HUES48 (cell line): ENCODE measurements around the gene ARHGEF7.

ENCODE experiments used
- H3K27ac ChIP-seq: one replicate; pipeline ENCODE4 v1.7.0; 2013; ENCODE audit warnings: low read depth, low read length, inconsistent platforms
- H3K27me3 ChIP-seq: 2 replicates; pipeline ENCODE4 v1.6.1; 2013; ENCODE audit warnings: mild to moderate bottlenecking, low read length; ENCODE audit not compliant: control insufficient read depth, insufficient read depth
- H3K36me3 ChIP-seq: 2 replicates; pipeline ENCODE4 v1.6.1; 2013; ENCODE audit warnings: low read length; ENCODE audit not compliant: control insufficient read depth, insufficient read depth
- H3K4me1 ChIP-seq: 2 replicates; pipeline ENCODE4 v1.6.1; 2013; ENCODE audit warnings: mild to moderate bottlenecking, low read length; ENCODE audit not compliant: control insufficient read depth, insufficient read depth
- H3K4me3 ChIP-seq: 2 replicates; pipeline ENCODE4 v1.5.1; 2013; ENCODE audit warnings: mild to moderate bottlenecking, low read depth, low read length
- H3K9ac ChIP-seq: 2 replicates; pipeline ENCODE4 v1.6.1; 2013; ENCODE audit warnings: mild to moderate bottlenecking, low read depth, low read length, moderate library complexity
- H3K9me3 ChIP-seq: 2 replicates; pipeline ENCODE4 v1.6.1; 2013; ENCODE audit warnings: low read length; ENCODE audit not compliant: control insufficient read depth, insufficient read depth

ARHGEF7 gene

DNA sequence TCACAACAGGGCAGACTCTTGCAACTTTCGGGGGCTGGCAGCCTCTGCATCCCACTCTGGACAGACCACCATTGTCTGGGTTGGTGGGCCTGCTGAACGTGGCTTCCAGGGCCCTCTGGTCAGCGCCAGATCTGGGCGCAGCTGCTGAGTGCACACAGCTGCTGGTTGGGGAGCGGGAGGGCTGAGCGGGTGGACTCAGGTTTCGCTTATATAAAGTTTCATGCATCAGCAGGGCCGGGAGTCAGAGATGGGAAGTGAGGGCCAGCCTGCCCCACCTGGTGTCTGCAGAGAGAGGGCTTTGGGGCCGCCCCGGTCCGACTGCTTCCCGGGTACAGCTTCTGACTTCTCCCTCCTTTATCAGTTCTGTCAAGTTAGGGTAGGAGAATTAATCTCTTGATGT, 6.9 kb downstream of the ARHGEF7 start:
- Histone ChIP-seq H3K27me3 (peaks cover 13% of the 10 kb centered on the region), H3K36me3 (no peaks in the 10 kb centered on the region), H3K9ac (no peak overlapping the region), H3K9me3 (no peaks in the 10 kb centered on the region), H3K4me1 (no peaks in the 10 kb centered on the region; the same call in 1 of the 2 replicates), H3K4me3 (no peak overlapping the region), H3K27ac (no peak overlapping the region)

- 0 out of 2 replicates have a peak, but pooled peaks cover 7% of the 10 kb centered on the region for H3K27me3 ChIP-seq
These were observed 7.5 kb downstream of the ARHGEF7 start for GRCh38 chr13:111122631-111123030.

GRCh38 chr13:111123221-111123620, 8.1 kb downstream of the ARHGEF7 start:
- Histone ChIP-seq H3K4me1 (no peaks in the 10 kb centered on the region; the same call in 1 of the 2 replicates), H3K27ac (no peak overlapping the region), H3K9ac (no peak overlapping the region), H3K36me3 (no peaks in the 10 kb centered on the region), H3K9me3 (no peaks in the 10 kb centered on the region), H3K4me3 (no peak overlapping the region), H3K27me3 (0 out of 2 replicates have a peak, but pooled peaks cover 1% of the 10 kb centered on the region)

More at GRCh38 chr13:111122631-111123030, 7.5 kb downstream of the ARHGEF7 start:
- Histone ChIP-seq H3K9me3 (no peaks in the 10 kb centered on the region), H3K36me3 (no peaks in the 10 kb centered on the region), H3K4me1 (no peaks in the 10 kb centered on the region; the same call in 1 of the 2 replicates), H3K4me3 (no peak overlapping the region), H3K27ac (no peak overlapping the region), H3K9ac (no peak overlapping the region)

GRCh38 chr13:111123649-111124048, 8.5 kb downstream of the ARHGEF7 start:
- H3K27me3 ChIP-seq, result no peaks in the 10 kb centered on the region
- no peak overlapping the region for H3K27ac ChIP-seq
- no peak overlapping the region for H3K4me3 ChIP-seq
- no peak overlapping the region for H3K9ac ChIP-seq
- no peaks in the 10 kb centered on the region for H3K36me3 ChIP-seq
- no peaks in the 10 kb centered on the region for H3K9me3 ChIP-seq
- H3K4me1 ChIP-seq, result no peaks in the 10 kb centered on the region; the same call in 1 of the 2 replicates

DNA sequence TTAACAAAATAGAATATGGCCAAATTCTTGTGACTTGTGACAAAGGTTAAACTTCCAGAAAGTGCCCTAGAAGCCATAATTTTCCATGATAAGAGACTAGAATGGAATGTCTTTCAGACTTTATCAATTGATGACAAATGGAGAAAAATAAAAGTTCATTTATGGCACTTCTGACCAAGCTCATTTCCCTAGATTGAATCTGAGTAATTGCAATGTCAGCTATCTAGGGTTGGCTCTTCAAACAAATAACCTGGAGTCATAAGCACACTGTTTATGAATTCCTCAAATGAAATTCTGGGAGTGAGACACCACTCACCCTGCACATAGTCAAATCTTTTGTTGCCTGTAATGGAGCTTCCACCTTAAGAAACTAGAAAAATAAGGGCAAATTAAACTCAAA, 11.4 kb downstream of the ARHGEF7 start:
- H3K36me3 ChIP-seq, result no peaks in the 10 kb centered on the region
- no peak overlapping the region for H3K4me3 ChIP-seq
- H3K27me3 ChIP-seq, result no peaks in the 10 kb centered on the region; the same call in 1 of the 2 replicates
- no peak overlapping the region for H3K9ac ChIP-seq
- no peaks in the 10 kb centered on the region for H3K9me3 ChIP-seq
- no peak overlapping the region for H3K27ac ChIP-seq
- no peaks in the 10 kb centered on the region; the same call in 1 of the 2 replicates for H3K4me1 ChIP-seq

- Histone ChIP-seq H3K9ac (no peak overlapping the region), H3K27me3 (no peaks in the 10 kb centered on the region; the same call in 1 of the 2 replicates), H3K4me3 (no peak overlapping the region), H3K27ac (no peak overlapping the region), H3K9me3 (no peaks in the 10 kb centered on the region), H3K4me1 (no peaks in the 10 kb centered on the region), H3K36me3 (no peaks in the 10 kb centered on the region)
These were observed 14.5 kb downstream of the ARHGEF7 start for GRCh38 chr13:111129465-111130115.

- no peaks in the 10 kb centered on the region for H3K9me3 ChIP-seq
- no peak overlapping the region for H3K27ac ChIP-seq
- no peaks in the 10 kb centered on the region; the same call in 1 of the 2 replicates for H3K27me3 ChIP-seq
- H3K9ac ChIP-seq, result no peak overlapping the region
- no peak overlapping the region for H3K4me3 ChIP-seq
- H3K36me3 ChIP-seq, result no peaks in the 10 kb centered on the region
- H3K4me1 ChIP-seq, result no peaks in the 10 kb centered on the region
These were observed 15.0 kb downstream of the ARHGEF7 start for GRCh38 chr13:111130116-111130508.

DNA sequence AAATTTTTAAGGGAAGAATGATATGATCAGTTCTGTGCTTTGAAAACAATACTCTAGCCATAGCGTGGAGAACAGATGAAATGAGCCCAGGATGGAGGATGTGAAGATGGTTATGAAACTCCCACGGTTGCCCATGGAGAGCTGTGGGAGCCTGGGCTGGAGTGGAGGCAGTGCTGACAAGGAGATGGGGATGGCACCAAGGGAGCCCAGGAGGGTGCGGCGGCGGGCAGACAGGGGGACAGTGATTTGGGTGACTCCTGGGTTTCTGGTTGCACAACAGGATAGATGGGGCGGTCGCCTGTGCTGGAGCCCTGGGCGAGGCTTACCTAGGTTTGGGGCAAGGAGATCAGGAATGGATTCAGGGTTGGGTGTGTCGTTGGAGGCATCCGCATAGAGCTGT, 15.9 kb downstream of the ARHGEF7 start:
- Histone ChIP-seq H3K9ac (no peak overlapping the region), H3K4me3 (no peak overlapping the region), H3K9me3 (no peaks in the 10 kb centered on the region), H3K27ac (no peak overlapping the region), H3K4me1 (no peaks in the 10 kb centered on the region), H3K27me3 (no peaks in the 10 kb centered on the region; the same call in 1 of the 2 replicates), H3K36me3 (no peaks in the 10 kb centered on the region)

GRCh38 chr13:111131611-111132010, 16.5 kb downstream of the ARHGEF7 start:
- no peaks in the 10 kb centered on the region for H3K36me3 ChIP-seq
- H3K27me3 ChIP-seq, result no peaks in the 10 kb centered on the region; the same call in 1 of the 2 replicates
- H3K9me3 ChIP-seq, result no peaks in the 10 kb centered on the region
- H3K9ac ChIP-seq, result no peak overlapping the region
- no peaks in the 10 kb centered on the region for H3K4me1 ChIP-seq
- no peak overlapping the region for H3K4me3 ChIP-seq
- H3K27ac ChIP-seq, result no peak overlapping the region

GRCh38 chr13:111132948-111133347, 17.8 kb downstream of the ARHGEF7 start:
- Histone ChIP-seq H3K27me3 (no peaks in the 10 kb centered on the region; the same call in 1 of the 2 replicates), H3K9ac (no peak overlapping the region), H3K9me3 (no peaks in the 10 kb centered on the region), H3K4me3 (no peak overlapping the region), H3K36me3 (no peaks in the 10 kb centered on the region), H3K4me1 (no peaks in the 10 kb centered on the region), H3K27ac (no peak overlapping the region)

- no peaks in the 10 kb centered on the region for H3K27me3 ChIP-seq
- no peaks in the 10 kb centered on the region for H3K9me3 ChIP-seq
- no peaks in the 10 kb centered on the region for H3K36me3 ChIP-seq
- H3K27ac ChIP-seq, result no peak overlapping the region
- no peak overlapping the region for H3K4me3 ChIP-seq
- no peak overlapping the region for H3K9ac ChIP-seq
- H3K4me1 ChIP-seq, result no peaks in the 10 kb centered on the region
These were observed 24.3 kb downstream of the ARHGEF7 start for GRCh38 chr13:111139452-111139851.
